Measurements from ENCODE around the gene VSIR.

VSIR gene

DNA sequence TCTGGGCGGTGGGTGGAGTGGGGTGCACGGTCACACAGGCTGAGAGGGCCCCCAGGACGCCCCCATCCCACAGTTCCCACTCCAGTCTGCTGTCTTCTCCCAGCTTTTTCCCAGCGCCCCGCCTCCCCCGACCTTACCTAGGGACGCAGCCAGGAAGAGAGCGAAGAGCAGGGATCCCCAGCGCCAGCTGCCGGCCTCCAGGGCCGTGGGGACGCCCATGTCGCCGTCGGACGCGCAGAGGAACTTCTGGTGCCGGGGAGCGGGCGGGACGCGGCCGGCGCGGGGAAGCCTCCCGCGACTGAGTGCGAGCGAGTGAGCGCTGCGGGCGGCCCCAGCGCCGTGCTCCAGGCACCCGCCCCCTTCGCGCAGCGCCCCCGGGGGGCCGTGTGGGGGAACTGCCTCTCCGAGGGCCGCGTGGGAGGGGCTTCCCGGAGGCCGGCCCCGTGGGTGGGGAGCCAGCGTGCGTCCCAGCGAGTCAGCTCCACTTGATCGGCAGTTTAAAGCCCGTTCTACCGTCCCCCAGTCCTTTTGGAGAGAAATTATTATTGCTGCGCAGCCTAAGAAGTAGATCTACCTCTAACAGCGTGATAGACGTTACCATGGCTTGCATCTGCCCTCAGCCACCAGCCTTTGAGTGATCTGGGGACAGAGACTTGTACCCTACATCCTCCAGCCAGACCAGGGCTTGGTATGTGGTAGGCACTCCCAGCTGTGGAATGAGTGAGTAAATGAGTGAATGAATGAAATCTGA, at the start of gene VSIR:
TSS of gene VSIR (minus strand) at position 300 of the 751 bp plus-strand sequence. CDS start at position 219, 81 bp downstream.
- in situ Hi-C loops (cut with HindIII; ENCODE audit: low sequenced_read_pairs), result no loop called here

DNA sequence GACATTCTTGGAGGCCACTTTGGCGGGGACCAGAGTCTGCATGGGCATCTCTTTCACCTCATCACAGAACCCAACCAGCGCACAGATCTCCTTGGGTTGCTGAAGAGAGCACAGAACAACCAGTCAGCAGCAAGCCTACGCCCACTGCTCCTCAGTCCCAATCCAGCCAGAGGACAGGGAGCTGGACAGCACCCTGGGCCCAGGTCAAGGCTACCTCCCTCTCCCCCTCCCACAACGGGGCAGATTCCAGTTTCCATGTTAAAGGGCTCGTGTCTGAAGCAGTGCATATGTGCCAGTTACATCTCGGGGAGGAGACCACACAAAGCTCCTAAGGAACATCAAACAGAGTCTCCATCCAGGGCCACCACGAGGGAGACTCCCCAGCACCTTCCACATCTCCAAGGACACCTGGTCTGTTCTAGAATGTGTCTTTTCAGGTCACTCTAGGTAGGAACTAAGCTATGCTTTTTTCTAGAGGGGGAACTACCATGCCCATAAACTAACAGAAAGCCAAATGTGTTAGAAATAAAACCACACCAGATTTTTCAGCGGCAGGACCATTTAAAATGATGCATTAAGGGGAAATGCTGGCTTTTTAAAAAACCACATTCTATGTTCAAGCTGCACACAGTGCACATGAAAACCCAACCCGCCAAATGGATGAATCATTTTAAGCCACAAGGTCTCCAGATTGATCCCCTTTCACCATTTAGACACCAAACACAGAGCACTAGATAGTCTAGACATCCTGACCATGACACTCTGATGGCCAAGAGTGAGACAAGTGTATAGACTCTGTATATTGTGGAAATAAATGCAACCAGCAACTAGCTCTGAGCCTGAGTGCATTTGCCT, 48.8 kb upstream of the VSIR start:
- in situ Hi-C loops (cut with HindIII; ENCODE audit: low sequenced_read_pairs), result no loop called here

GRCh38 chr10:71820966-71821365, 47.6 kb upstream of the VSIR start:
- in situ Hi-C loops (cut with HindIII; ENCODE audit: low sequenced_read_pairs), result no loop called here

DNA sequence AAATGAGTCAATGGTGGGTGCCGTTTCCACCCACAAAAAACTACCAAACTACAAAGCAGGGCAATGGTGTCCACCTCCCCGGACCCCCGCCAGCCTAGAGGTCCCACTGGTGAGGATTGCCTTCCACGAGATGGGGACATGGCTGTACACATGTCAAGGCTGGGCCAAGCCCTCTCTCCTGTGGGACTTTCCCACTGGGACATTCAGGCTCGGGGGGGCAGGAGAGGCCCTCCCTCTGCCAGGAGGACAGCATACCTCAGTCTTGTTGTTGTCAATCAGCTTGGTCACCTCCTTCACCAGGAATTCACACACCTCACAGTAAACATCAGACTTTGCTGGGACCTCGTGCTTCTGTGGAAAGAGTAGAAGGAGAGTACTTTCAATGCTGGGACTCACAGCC, 46.7 kb upstream of the VSIR start:
- in situ Hi-C loops (cut with HindIII; ENCODE audit: low sequenced_read_pairs), result no loop called here

DNA sequence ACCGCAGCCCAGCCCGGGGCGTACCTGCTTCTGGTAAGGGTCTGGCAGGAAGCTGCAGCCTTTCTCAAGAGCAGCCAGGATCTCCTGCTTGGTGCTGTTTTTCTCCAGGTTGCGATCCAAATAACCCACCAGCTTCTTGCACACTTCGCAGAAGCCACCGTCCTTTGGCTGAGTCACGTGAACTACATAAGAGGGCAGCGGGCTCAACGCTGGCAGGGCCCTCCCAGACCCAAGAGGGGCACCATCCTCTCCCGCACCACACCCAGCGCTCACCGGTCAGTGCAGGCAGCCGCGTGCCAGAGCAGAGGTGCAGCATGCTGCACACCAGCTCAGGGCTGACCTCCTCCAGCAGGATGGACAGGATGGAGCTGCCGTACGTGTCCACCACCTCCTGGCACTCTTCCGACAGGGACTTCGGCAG, 46.1 kb upstream of the VSIR start:
- in situ Hi-C loops (cut with HindIII; ENCODE audit: low sequenced_read_pairs), result no loop called here

DNA sequence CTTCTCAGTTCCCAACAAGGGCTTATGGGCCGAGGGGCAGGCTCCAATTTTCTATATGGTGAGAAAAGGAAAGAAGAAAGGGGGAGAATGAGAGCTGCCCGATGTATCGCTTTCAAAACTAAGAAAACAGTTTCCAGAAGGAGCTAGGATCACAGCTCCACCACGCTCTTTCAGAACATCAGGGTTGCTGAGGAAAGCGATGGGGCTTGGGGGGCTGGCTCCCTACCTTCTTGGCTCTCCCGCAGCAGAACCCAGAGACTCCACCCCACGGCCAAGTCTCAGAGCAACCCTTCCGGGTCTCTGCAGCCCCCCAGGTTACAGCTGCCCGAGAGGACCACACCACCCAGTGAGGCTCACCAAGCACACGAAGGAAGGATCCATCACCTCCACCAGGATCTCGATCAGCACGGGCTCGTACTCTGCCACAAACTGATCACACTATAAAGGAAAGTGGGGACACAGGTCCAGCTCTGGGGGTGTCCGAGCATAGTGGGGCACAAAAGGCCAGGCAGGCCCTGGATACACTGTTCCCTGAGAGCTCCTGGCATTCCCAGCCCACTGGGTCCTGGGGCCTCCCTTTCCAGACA, 45.4 kb upstream of the VSIR start:
- in situ Hi-C loops (cut with HindIII; ENCODE audit: low sequenced_read_pairs), result no loop called here

DNA sequence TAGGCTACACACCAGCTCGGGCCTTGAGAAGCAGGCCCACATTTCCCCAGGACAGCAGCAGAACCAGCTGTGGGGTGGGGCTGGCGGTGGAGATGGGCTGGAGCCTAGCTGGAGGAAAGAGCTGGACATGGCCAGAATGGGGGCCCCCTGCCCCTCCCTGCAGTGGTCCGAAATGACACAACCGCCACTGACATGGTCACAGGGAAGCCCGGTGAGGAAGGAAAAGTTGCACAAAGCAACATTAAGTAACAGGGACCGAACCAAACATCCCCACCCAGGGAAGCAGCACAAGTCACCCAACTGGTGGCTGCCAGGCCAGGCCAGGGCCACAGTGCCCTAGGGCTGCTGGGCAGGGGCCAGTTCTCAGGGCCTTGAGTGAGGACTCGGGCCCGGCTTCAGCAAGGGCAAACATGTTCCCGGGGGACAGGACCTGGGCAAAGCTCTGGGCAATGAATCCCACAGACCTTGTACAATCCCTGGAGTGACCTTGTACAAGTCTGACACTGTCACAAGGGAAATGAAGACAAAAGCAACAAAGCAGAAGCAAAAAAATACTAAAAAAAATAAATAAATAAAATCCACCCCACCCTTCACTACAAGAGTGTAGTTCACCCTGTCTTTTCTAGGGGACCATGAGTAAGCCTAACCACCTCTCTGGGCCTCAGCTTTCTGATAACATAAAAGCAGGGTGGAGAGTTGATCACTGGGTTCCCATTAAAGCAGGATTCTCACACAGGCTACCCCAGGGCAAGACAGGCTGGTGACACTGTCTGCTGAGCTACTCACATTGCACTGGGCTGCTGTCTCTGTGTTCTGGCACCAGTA, 44.7 kb upstream of the VSIR start:
- in situ Hi-C loops (cut with HindIII; ENCODE audit: low sequenced_read_pairs), result no loop called here

GRCh38 chr10:71816936-71817618, 43.8 kb upstream of the VSIR start:
- in situ Hi-C loops (cut with HindIII; ENCODE audit: low sequenced_read_pairs), result no loop called here

DNA sequence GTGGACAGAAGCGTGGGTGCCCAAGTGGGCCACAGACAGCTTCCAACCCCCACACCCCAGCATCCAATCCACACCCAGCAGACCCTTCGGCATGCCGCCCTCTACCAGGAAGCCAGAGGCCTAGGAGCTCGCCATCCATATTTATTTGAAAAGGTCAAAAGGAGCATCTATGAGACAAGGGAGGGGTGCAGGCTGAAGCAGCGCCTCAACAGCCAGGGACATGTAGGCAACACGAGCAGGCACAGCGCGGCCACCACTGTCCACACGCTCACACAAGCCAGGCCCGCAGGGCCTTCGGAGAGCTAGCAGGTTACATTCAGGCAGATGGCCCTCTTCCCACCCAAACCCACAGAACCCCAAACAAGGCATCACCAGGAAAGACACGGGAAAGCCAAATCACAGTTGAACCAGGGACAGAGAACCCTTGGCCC, 43.1 kb upstream of the VSIR start:
- in situ Hi-C loops (cut with HindIII; ENCODE audit: low sequenced_read_pairs), result no loop called here

DNA sequence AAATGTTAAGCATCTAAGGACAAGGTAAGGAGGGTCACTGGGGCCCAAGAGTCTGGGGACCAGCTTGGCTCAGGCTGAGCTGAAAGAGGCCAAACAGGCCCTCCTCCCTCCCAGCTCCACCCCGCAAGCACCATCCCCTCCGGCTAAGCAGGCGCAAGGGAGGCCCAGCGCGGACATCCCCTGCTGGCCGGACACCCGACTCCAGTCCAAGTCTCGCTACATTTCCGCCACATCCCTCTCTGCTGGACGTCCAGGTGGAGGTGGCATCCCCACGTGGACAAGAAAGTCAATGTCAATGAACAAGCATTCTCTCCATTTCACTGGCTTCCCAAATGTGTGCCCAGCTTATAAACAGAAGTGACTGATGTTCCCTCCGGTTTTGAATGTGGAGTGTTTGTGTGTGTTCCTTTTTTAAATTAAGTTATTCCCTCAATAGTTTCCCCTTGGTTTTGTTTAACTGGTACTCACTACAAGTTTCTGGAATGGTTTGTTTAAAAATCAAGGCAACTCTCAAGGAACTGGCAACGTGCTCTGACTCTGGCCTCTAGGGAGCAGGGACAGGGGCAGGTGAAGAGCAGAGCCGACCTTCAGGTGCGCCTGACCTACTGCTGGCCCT, 42.3 kb upstream of the VSIR start:
- in situ Hi-C loops (cut with HindIII; ENCODE audit: low sequenced_read_pairs), result no loop called here

DNA sequence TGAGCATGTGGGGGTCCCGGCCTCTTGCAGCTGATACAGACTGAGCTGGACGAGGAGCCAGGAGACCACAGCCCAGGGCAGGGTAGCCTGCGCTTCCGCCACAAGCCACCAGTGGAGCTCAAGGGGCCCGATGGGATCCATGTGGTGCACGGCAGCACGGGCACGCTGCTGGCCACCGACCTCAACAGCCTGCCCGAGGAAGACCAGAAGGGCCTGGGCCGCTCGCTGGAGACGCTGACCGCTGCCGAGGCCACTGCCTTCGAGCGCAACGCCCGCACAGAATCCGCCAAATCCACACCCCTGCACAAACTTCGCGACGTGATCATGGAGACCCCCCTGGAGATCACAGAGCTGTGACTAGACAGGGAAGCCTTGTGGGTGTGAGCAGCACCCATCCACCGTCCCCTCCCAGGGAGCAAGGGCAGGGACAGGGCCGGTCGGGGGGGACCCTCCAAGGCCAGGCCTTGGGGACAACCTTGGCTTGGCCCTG, 41.6 kb upstream of the VSIR start:
- in situ Hi-C loops (cut with HindIII; ENCODE audit: low sequenced_read_pairs), result no loop called here

DNA sequence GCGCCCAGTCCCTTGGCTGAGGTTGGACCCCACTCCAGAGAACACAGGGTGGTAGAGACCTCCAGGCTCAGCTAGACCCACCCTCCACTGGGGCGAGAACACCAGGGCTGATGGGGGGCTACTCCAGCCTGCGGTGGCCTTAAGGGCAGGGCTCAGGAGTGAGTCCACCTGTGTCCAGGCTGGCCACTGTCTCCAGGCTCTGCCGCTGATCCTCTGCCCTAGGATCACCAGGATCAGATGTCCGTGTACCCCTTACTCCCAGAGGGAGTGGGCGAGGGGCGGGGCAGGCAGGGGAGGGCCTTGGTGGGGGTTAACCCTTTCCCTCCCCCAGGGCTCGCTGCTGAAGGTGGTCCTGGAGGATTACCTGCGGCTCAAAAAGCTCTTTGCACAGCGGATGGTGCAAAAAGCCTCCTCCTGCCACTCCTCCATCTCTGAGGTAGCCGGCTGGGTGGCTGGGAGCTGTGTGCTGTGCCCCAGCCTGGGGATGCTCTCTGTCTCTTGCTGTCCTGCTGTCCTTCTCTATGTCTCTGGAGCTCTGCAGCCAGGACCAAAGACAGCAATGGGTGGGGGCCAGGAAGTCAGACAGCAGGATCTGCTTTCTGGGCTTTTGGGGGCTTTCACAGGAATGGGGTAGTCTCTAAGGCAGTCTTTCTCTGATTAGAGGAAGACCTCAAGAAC, 39.7 kb upstream of the VSIR start:
- in situ Hi-C loops (cut with HindIII; ENCODE audit: low sequenced_read_pairs), result no loop called here

DNA sequence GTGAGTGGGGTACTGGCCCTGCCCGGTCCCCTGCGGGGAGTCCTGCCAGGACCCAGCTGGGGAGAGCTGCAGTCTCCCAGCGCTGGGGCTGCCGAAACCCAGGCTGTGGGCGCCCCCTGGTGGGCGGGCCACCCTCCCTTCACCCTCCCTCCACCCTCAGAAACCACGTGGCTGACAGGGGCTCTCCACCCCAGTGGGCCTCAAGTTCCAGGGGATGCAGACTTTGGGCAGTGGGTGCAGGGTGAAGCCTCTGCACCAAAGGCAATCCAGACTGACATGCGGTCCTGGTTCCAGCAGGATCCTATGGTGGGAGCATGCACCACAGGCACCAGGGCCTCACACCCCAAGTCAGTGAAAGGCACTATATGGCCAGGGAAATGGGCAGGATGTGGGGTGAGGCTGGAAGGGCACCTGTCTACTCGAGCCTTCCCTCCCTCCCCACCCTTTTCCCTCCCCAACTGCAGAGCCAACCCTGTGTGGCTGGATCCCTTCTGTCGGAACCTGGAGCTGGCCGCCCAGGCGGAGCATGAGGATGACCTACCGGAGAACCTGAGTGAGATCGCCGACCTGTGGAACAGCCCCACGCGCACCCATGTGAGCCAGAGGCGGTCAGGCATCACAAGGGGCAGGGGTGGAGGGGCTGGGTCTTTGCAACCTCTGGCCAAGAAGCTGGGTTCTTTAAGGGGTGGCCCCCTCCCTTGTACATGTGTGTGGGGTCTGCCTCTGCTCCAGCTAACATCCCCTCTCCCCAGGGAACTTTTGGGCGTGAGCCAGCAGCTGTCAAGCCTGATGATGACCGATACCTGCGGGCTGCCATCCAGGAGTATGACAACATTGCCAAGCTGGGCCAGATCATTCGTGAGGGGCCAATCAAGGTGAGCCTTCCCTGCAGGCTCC, 38.9 kb upstream of the VSIR start:
- in situ Hi-C loops (cut with HindIII; ENCODE audit: low sequenced_read_pairs), result no loop called here

GRCh38 chr10:71811351-71811750, 38.0 kb upstream of the VSIR start:
- in situ Hi-C loops (cut with HindIII; ENCODE audit: low sequenced_read_pairs), result no loop called here

DNA sequence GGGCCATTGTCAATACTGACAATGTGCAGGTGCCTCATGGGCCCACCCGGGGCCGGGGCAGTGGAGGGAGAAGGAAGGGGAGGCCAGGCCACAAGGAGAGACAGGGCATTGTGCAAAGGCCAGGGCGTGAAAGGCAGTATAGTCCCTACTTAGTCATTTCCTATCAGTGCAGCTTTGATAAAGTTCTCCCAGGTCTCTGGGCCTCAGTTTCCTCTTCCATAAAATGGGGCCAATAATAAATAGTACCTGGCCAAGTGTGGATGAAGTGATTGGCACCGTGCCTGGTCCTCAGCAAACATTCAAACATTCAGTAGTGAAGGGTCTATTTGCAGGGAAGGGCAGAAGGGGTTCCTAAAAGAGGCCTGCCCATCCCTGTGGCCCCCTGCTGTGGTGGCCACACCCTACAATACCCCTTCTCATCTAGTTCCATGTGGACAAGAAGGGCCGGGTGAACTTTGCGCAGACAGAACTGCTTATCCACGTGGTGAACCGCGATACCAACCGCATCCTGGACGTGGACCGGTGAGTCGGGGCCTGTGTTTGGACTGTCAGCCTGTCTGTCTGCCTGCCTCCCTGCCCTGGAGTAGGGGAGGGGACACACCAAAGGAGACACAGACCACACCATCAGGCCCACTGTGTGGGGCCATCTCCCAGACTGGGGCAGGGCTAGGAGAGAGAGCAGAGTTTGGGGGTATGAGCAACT, 36.9 kb upstream of the VSIR start:
- in situ Hi-C loops (cut with HindIII; ENCODE audit: low sequenced_read_pairs), result no loop called here

- in situ Hi-C loops (cut with HindIII; ENCODE audit: low sequenced_read_pairs), result no loop called here
Observed at GRCh38 chr10:71809628-71810027, 36.3 kb upstream of the VSIR start.

Measured in endothelial cell of hepatic sinusoid (primary cell).